ENCODE results near the gene ANGPTL4.

ANGPTL4 gene

DNA sequence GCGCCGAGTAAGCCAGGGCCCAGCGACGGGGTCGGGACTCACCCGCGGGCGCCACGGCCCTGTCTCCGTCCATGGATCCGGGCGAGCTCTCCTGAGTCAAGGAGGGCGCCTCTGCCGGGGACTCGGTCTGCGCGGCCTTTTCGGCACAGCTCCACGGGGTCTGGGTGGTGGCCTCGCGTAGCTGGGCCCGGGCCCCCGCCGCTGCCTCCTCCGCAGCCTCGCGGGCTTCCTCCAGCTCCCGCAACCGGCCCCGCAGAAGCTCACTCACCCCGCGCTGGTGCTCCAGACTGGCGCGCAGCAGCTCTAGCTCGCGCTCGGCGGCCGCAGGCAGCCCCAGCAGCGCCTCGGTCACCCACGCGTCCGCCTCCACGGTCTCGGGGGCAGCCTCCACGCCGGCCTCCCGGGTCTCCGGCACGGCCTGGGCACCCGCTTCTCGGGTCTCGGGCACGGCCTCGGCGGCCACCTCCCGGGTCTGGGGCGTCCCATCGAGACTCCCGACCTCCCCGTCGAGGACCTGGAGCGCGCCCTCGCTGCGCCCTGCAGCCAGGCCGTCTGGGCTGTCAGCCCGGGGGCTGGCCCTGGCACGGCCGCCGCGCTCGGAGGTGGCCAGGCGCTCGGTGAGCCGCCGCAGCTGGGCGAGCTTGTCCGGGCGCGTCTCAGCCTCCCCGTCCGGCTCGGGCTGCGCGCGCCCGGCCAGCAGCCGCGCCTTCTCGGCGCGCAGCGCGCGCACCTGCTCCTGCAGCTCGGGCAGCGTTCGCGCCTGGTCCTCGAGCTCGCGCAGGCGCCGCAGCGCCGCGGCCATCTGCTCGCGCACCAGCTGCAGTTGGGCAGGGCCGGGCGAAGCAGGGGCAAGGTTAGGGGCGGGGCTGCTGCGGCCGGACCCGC, 29.3 kb upstream of the ANGPTL4 start:
- no peak for TF ChIP-seq MYC (IDR thresholded peaks at IDR 0.05; ENCODE audit: low read depth, low read length)
- TF ChIP-seq, protein P1, sequence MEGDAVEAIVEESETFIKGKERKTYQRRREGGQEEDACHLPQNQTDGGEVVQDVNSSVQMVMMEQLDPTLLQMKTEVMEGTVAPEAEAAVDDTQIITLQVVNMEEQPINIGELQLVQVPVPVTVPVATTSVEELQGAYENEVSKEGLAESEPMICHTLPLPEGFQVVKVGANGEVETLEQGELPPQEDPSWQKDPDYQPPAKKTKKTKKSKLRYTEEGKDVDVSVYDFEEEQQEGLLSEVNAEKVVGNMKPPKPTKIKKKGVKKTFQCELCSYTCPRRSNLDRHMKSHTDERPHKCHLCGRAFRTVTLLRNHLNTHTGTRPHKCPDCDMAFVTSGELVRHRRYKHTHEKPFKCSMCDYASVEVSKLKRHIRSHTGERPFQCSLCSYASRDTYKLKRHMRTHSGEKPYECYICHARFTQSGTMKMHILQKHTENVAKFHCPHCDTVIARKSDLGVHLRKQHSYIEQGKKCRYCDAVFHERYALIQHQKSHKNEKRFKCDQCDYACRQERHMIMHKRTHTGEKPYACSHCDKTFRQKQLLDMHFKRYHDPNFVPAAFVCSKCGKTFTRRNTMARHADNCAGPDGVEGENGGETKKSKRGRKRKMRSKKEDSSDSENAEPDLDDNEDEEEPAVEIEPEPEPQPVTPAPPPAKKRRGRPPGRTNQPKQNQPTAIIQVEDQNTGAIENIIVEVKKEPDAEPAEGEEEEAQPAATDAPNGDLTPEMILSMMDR (IDR thresholded peaks at IDR 0.05; ENCODE audit: low read depth, low read length): no peak
- TF ChIP-seq, protein P2, sequence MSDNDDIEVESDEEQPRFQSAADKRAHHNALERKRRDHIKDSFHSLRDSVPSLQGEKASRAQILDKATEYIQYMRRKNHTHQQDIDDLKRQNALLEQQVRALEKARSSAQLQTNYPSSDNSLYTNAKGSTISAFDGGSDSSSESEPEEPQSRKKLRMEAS (IDR thresholded peaks at IDR 0.05; ENCODE audit: low read depth, low read length): no peak
- no peak for TF ChIP-seq POLR2A (IDR thresholded peaks at IDR 0.05; ENCODE audit: extremely low read depth, insufficient read length)
- peak; percentile 47 for DNase-seq (ENCODE audit: low read depth)
- H3K4me3 ChIP-seq (ENCODE audit: low read depth, low read length): no peak overlapping the region

DNA sequence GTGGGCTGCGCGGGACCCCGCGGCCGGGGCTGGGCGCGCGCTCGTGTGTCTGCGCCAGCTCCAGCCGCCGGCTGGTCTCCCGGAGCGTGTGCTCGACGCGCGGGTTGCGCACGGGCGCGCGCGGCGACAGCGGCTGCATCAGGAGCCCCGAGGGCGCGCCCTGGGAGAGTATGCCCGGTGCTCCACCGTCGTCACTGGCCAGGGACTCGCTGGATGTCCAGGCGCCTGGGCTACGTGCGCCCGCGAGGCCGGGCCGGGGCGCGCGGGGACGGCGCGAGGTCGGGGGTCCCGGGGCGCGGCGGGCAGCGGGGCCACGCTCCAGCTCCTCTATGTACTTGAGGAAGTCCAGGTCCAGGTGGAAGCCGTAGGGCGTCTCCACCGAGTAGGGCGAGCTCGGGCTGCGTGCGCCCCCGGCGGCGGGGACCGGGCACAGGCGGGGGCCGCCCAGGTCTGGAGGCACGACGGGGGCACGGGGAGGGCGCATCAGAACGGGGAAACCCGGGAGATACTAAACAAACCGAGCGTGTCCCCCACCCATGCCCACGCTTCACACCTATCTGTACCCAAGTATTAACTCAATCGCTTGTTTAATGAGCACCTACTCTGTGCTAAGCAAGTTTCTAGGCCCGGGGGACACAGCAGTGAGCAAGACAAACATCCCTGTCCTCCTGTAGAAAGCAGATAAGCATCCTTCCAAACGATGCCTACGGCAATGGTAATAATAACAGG, 28.4 kb upstream of the ANGPTL4 start:
- no peak overlapping the region for H3K4me3 ChIP-seq (ENCODE audit: low read depth, low read length)
- TF ChIP-seq, protein P2 (IDR thresholded peaks at IDR 0.05; ENCODE audit: low read depth, low read length): no peak
- TF ChIP-seq POLR2A (IDR thresholded peaks at IDR 0.05; ENCODE audit: extremely low read depth, insufficient read length) (no peak), MYC (IDR thresholded peaks at IDR 0.05; ENCODE audit: low read depth, low read length) (no peak)
- TF ChIP-seq, protein P1 (IDR thresholded peaks at IDR 0.05; ENCODE audit: low read depth, low read length): no peak
- no peak for DNase-seq (ENCODE audit: low read depth)

DNA sequence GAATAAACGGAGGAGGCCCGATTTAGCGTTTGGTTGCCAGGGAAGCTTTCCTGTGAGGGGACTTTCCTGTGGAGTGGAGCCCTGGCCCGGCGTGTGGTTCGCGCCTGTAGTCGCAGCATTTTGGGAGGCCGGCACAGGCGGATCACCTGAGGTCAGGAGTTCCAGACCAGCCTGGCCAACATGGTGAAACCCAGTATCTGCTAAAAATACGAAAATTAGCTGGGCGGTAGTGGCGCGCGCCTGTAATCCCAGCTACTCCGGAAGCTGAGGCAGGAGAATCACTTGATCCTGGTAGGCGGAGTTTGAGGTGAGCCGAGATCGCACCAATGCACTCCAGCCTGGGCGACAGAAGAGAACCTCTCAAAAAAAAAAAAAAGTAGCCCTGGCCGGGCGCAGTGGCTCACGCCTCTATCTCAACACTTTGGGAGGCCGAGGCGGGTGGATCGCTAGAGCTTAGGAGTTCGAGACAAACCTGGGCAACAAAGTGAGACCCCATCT, 27.8 kb upstream of the ANGPTL4 start:
- TF ChIP-seq, protein P1 (IDR thresholded peaks at IDR 0.05; ENCODE audit: low read depth, low read length): no peak
- TF ChIP-seq POLR2A (IDR thresholded peaks at IDR 0.05; ENCODE audit: extremely low read depth, insufficient read length) (no peak), MYC (IDR thresholded peaks at IDR 0.05; ENCODE audit: low read depth, low read length) (no peak)
- TF ChIP-seq, protein P2 (IDR thresholded peaks at IDR 0.05; ENCODE audit: low read depth, low read length): no peak
- no peak for DNase-seq (ENCODE audit: low read depth)

DNA sequence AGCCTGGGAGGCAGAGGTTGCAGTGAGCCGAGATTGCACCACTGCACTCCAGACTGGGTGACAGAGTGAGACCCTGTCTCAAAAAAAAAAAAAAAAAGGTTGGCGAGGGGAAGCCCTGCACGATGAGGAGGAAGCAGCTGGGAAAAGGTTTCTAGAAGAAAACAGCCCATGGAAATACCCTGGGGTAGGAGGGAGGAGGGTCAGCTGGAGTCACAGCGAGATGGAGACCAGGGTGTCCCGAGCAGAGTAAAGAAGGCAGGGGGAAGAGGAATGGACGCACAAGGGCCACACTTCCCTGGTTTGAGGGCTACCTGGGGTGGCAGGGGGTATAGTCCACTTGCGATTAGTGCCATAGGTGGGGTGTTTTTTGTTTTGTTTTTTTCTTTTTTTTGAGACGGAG, 27.3 kb upstream of the ANGPTL4 start:
- H3K4me3 ChIP-seq (ENCODE audit: low read depth, low read length): no peak overlapping the region
- TF ChIP-seq, protein P2 (IDR thresholded peaks at IDR 0.05; ENCODE audit: low read depth, low read length): no peak
- TF ChIP-seq, protein P1 (IDR thresholded peaks at IDR 0.05; ENCODE audit: low read depth, low read length): no peak
- TF ChIP-seq POLR2A (IDR thresholded peaks at IDR 0.05; ENCODE audit: extremely low read depth, insufficient read length): no peak
- TF ChIP-seq MYC (IDR thresholded peaks at IDR 0.05; ENCODE audit: low read depth, low read length): no peak
- no peak for DNase-seq (ENCODE audit: low read depth)

More for the DNA sequence above, 27.8 kb upstream of the ANGPTL4 start:
- no peak overlapping the region for H3K4me3 ChIP-seq (ENCODE audit: low read depth, low read length)

DNA sequence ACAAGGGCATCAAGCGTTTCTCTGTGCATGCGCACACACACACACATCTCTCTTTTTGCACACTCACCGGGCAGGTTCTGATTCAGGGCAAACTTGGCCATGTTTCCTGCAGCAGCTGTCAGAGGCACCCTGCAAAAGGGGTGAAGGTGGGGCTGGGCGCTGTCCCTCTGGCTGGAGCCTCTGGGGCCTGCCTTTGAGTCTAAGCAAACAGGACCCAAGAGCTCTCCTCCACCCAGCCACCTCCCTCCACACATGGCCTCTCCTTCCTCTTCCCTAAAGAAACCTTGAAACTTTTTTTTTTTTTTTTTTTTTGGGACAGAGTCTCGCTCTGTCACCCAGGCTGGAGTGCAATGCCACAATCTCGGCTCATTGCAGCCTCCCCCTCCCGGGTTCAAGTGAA, 26.2 kb upstream of the ANGPTL4 start:
- TF ChIP-seq MYC (IDR thresholded peaks at IDR 0.05; ENCODE audit: low read depth, low read length) (no peak), POLR2A (IDR thresholded peaks at IDR 0.05; ENCODE audit: extremely low read depth, insufficient read length) (no peak)
- TF ChIP-seq, protein P1 (IDR thresholded peaks at IDR 0.05; ENCODE audit: low read depth, low read length): no peak
- TF ChIP-seq, protein P2 (IDR thresholded peaks at IDR 0.05; ENCODE audit: low read depth, low read length): no peak
- H3K4me3 ChIP-seq (ENCODE audit: low read depth, low read length): no peak overlapping the region
- DNase-seq (ENCODE audit: low read depth): no peak
